GM13977 (cell line): ENCODE results near the gene MRTFB.

Experiments
- DNase-seq: peaks from one replicate; pipeline ENCODE4 v3.0.0; 2012; ENCODE audit warnings: low spot score
- in situ Hi-C: fragments of 300-500 bp; cut with MboI; formaldehyde crosslinking; loops from one replicate; pipeline ENCODE4 v1.12.0; 2022; ENCODE audit warnings: low sequenced_read_pairs, low pct_unique_long_range_greater_than_20kb, mixed read lengths, inconsistent platforms; ENCODE audit not compliant: unreplicated experiment
- TF ChIP-seq, protein P1 (sequence below): IDR thresholded peaks from 2 replicates; pipeline ENCODE4 v1.5.1; 2012; ENCODE audit warnings: mild to moderate bottlenecking, control low read depth; ENCODE audit not compliant: insufficient read depth; ENCODE audit errors: extremely low read depth, missing control alignments

MRTFB gene

DNA sequence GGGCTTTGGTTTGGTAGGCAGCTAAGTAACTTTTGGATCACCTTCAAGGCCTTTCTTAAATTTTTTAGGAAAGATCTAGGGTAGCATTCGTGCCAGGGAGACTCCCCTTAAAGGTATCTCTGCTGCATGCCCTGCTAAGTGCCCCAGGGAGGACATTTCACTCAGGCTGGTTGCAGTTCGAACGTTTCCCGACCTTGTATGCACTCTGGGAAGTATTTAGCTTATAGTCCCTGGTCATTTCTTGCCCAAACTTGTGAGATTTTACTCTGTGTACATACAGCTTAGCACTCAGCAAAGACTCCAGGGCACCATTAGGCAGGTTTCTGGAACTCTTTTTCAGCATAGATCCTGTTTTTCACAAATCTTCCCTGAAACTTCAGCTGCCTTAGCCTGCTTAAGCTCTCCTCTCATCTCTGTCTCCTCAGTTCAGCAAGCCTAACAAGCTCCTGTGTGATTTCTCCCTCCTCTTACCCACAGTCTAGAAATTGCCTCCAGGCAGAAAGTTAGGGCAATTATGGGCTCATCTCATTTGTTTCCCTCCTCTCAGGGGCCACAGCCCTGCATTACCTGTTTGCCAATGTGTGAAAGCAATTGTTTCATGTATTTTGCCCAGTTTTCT, 84.6 kb downstream of the MRTFB start:
- no peak for DNase-seq
- TF ChIP-seq, protein P1, sequence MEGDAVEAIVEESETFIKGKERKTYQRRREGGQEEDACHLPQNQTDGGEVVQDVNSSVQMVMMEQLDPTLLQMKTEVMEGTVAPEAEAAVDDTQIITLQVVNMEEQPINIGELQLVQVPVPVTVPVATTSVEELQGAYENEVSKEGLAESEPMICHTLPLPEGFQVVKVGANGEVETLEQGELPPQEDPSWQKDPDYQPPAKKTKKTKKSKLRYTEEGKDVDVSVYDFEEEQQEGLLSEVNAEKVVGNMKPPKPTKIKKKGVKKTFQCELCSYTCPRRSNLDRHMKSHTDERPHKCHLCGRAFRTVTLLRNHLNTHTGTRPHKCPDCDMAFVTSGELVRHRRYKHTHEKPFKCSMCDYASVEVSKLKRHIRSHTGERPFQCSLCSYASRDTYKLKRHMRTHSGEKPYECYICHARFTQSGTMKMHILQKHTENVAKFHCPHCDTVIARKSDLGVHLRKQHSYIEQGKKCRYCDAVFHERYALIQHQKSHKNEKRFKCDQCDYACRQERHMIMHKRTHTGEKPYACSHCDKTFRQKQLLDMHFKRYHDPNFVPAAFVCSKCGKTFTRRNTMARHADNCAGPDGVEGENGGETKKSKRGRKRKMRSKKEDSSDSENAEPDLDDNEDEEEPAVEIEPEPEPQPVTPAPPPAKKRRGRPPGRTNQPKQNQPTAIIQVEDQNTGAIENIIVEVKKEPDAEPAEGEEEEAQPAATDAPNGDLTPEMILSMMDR: no peak
- in situ Hi-C loops: no loop called here

DNA sequence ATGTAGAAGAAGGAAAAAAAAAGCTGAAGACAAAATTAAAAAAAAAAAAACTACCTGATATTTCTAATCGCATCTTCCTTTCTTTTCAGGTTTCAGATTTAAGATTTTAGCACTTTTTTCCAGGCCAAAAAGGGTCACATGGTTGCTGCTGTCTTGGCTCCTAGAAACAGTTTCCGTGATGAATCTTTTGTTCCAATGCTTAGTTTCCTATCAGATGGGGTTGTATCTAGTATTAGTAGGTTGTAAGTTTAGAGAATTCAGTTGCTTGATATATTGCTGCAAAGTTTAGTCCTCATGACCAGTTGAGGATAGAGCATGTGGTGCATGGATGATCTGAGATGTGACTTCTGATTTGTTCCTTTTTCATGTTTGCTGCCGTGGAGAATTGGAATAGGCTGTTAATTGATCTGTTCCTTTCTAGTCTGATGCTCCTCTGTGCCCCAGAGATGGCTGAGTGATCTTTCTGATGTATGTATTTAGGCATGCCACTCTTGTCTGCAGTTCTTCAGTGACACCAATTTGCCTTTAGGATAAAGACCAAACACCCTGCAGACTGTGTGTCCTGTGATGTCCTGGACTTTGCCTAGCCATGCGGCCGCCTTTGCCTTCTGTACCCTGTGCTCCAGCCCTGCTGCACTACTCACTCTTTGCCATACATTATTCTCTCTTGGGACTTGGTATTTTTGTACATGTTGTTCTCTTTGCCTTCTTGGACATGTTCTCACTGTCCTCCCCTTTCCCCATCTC, 94.0 kb downstream of the MRTFB start:
- in situ Hi-C loops: no loop called here
- DNase-seq: no peak
- TF ChIP-seq, protein P1: no peak

DNA sequence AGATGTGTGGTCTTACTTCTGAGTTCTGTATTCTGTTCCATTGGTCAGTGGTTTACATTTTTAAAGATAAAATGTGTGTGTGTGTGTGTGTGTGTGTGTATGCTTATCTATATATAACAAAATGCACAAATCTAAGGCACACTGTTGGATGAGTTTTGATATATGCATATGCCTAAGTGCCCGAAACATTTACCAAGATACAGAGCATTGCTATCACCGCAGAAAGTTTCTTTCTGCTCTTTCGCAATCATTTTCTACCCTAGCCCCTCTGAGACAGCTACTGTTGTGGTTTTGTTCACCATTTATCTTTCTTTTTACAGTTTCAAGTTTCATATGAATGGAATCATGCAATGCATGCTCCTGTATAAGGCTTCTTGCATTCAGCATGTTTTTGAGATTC, 97.0 kb downstream of the MRTFB start:
- TF ChIP-seq, protein P1: no peak
- no peak for DNase-seq
- in situ Hi-C loops: no loop called here

DNA sequence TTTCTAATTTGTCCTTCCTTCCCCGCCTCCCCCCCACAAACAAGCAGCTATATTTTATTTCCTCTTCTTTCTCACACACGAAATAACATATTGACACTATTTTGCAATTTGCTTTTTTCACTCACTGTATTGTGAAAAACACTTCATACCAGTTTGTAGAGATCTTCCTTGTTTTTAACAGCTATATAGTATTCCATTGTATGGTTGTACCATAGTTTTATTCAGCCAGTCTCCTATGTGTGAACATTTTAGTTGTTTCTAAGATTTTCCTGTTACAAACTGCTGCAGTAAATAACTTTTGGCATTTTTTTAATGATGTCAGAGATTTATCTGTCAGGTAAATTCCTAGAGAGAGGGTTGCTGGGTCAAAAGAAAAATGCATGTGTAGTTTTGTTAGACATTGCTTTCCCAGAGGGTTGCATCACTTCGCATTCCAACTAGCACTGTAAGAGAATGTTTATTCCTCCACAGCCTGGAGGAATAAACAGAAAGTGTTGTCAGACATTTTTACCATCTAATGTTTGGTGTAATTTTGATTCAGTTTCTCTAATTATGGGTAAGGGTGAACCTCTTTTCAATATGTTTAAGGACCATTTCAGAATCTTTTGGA, 101.2 kb downstream of the MRTFB start:
- no peak for DNase-seq
- TF ChIP-seq, protein P1: no peak
- in situ Hi-C loops: no loop called here

DNA sequence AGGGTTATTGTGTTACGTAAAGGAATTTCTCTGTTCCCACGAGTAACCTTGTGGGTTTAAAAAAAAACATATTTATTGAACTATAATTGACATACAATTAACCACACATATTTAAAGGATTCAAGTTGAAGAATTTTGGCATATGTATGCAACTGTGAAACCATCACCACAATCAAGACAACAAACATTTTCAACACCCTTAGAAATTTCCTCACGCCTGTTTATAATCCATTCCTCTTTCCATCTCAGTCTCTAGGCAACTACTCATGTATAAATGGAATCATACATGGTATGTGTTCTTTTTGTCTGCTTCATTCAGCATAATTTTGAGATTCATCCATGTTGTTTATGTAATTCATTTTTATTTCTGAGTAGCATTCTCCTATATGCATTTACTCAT, 104.0 kb downstream of the MRTFB start:
- DNase-seq: no peak
- in situ Hi-C loops: no loop called here
- TF ChIP-seq, protein P1: no peak

DNA sequence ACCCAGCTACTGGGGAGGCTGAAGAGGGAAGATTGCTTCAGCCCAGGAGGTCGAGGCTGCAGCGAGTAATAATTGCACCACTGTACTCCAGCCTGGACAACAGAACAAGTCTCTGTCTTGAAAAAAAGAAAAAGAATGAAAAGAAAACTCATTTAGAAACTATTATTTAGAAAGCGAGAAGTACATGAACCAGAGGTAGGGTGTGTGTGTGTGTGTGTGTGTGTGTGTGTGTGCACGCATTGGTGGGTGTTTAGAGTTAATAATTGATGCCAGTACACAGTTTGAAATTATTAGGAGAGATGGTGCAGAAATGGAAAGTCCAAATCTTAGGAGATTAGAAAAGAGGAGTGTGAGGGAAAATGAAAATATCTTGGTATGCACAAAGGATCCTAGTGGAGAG, 106.6 kb downstream of the MRTFB start:
- TF ChIP-seq, protein P1: no peak
- no peak for DNase-seq
- in situ Hi-C loops: no loop called here
